ENCODE data around the gene DIP2B. TPM values are rescaled to one million over a fixed set of nuclear protein-coding genes. Genes with fewer than 3 reads are reported as not detected.

The DIP2B gene
- total RNA-seq, 6 experiments from 2014 or later: 11.1 to 24.0 (median 14.8) TPM

- TF ChIP-seq POLR2A (IDR thresholded peaks at IDR 0.05): no peak
- no peak for TF ChIP-seq CTCF (IDR thresholded peaks at IDR 0.05)
- intact Hi-C loops (cut with DNase I): no loop called here
- peaks cover 0 to 8% (median 0%) of the 10 kb centered on the region in 4 donors for H3K36me3 ChIP-seq
- H3K27me3 ChIP-seq: no peaks in the 10 kb centered on the region
- ATAC-seq (no peak), DNase-seq (no peak)
- 90% methylated on average over 2 of the region's 5 CpGs for WGBS (ENCODE audit: insufficient coverage, low coverage, low lambda C conversion rate, missing lambda C conversion rate)
- H3K27ac ChIP-seq: no peak overlapping the region
- H3K9me3 ChIP-seq: no peaks in the 10 kb centered on the region
- peaks cover 0 to 12% (median 4%) of the 10 kb centered on the region in 4 donors for H3K4me1 ChIP-seq
- no peak overlapping the region for H3K4me3 ChIP-seq
Observed at GRCh38 chr12:50641566-50641965, 136.8 kb downstream of the DIP2B start.

GRCh38 chr12:50642035-50642451 lies 137.3 kb downstream of the DIP2B start:
- no peak for ATAC-seq
- Histone ChIP-seq H3K9me3 (no peaks in the 10 kb centered on the region), H3K4me3 (no peak overlapping the region), H3K4me1 (peaks cover 0 to 12% (median 4%) of the 10 kb centered on the region in 4 donors), H3K27ac (no peak overlapping the region), H3K27me3 (no peaks in the 10 kb centered on the region), H3K36me3 (peaks cover 0 to 8% (median 0%) of the 10 kb centered on the region in 4 donors)
- TF ChIP-seq CTCF (IDR thresholded peaks at IDR 0.05) (no peak), POLR2A (IDR thresholded peaks at IDR 0.05) (no peak)
- no peak for DNase-seq
- 45% methylated on average over 1 of the region's 1 CpG for WGBS (ENCODE audit: insufficient coverage, low coverage, low lambda C conversion rate, missing lambda C conversion rate)
- intact Hi-C loops (cut with DNase I): no loop called here

GRCh38 chr12:50642761-50643160 lies 138.0 kb downstream of the DIP2B start:
- WGBS (ENCODE audit: insufficient coverage, low coverage, low lambda C conversion rate, missing lambda C conversion rate): 81% methylated on average over 5 of the region's 5 CpGs
- ATAC-seq (no peak), DNase-seq (no peak)
- Histone ChIP-seq H3K4me3 (no peak overlapping the region), H3K27ac (no peak overlapping the region), H3K36me3 (peaks cover 0 to 8% (median 0%) of the 10 kb centered on the region in 4 donors), H3K27me3 (no peaks in the 10 kb centered on the region), H3K9me3 (no peaks in the 10 kb centered on the region), H3K4me1 (peaks cover 0 to 5% (median under 1%) of the 10 kb centered on the region in 4 donors)
- no peak for TF ChIP-seq POLR2A (IDR thresholded peaks at IDR 0.05)
- TF ChIP-seq CTCF (IDR thresholded peaks at IDR 0.05): no peak
- intact Hi-C loops (cut with DNase I): no loop called here

DNA sequence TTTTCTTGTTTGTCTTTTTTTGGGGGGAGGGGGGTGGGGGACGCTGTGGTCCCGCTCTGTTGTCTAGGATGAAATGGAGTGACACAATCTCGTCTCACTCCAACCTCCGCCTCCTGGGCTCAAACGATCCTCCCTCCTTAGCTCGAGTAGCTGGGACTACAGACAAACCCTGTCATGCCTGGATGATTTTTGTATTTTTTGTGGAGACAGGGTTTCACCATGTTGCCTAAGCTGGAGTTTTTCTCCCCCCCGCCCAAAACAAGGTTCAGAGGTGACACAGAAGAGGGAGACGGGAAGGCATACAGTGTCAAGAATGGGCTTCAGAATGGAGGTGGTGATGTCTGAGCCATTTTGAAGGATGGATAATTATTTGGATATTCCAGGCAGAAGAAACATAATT lies 142.2 kb downstream of the DIP2B start:
- H3K4me1 ChIP-seq: no peaks in the 10 kb centered on the region
- no peak overlapping the region for H3K4me3 ChIP-seq
- ATAC-seq (no peak), DNase-seq (no peak)
- WGBS (ENCODE audit: insufficient coverage, low coverage, low lambda C conversion rate, missing lambda C conversion rate): 88% methylated on average over 6 of the region's 8 CpGs
- H3K9me3 ChIP-seq: no peaks in the 10 kb centered on the region
- no peak overlapping the region for H3K27ac ChIP-seq
- H3K27me3 ChIP-seq: no peaks in the 10 kb centered on the region
- TF ChIP-seq CTCF (IDR thresholded peaks at IDR 0.05) (no peak), POLR2A (IDR thresholded peaks at IDR 0.05) (no peak)
- intact Hi-C loops (cut with DNase I): no loop called here
- peaks cover 0 to 2% (median 0%) of the 10 kb centered on the region in 4 donors for H3K36me3 ChIP-seq

GRCh38 chr12:50647479-50647878 lies 142.7 kb downstream of the DIP2B start:
- Histone ChIP-seq H3K4me1 (no peaks in the 10 kb centered on the region), H3K27ac (no peak overlapping the region), H3K4me3 (no peak overlapping the region), H3K36me3 (peaks cover 0 to 2% (median 0%) of the 10 kb centered on the region in 4 donors), H3K9me3 (no peaks in the 10 kb centered on the region), H3K27me3 (no peaks in the 10 kb centered on the region)
- intact Hi-C loops (cut with DNase I): no loop called here
- WGBS (ENCODE audit: insufficient coverage, low coverage, low lambda C conversion rate, missing lambda C conversion rate): 90% methylated on average over 2 of the region's 2 CpGs
- ATAC-seq: peak in 1 of 4 donors; percentile 15
- TF ChIP-seq CTCF (IDR thresholded peaks at IDR 0.05): no peak
- no peak for TF ChIP-seq POLR2A (IDR thresholded peaks at IDR 0.05)
- DNase-seq: no peak
